ENCODE measurements around the gene FOLR3.
"Not testable (repeated sequence)": the region's sequence is repeated elsewhere in the genome, so short reads cannot be mapped to it uniquely, and the experiment has no call there.

Gene FOLR3

DNA sequence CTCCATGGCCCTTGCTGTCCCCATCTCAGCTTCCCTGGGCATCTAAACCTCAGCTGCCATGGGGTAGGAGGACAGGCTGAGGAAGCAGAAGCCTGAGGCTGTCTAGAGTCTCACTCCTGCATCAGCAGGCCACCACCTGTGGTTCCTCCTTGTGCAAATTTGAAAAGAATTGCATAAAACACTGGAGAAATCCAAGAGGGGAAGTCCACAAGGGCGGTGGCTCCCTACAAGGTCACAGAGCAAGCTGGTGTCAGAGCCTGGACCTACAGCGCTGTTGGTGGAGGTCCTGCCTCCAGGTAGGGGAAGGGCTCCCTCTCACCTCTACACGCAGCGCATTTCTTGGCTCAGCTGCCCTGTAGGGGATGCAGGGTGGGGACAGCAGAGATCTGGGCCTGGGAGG lies at the start of gene FOLR3:
FOLR3 (plus strand) TSS at position 253 of the 400 bp plus-strand sequence. CDS start 228 bp downstream, outside the sequence.
- DNase-seq: not testable (repeated sequence)

- DNase-seq: no peak
Measured at GRCh38 chr11:72088076-72088808, 47.3 kb upstream of the FOLR3 start.

- peak; percentile 65 for DNase-seq
Measured at GRCh38 chr11:72091292-72091691, 44.2 kb upstream of the FOLR3 start.

DNA sequence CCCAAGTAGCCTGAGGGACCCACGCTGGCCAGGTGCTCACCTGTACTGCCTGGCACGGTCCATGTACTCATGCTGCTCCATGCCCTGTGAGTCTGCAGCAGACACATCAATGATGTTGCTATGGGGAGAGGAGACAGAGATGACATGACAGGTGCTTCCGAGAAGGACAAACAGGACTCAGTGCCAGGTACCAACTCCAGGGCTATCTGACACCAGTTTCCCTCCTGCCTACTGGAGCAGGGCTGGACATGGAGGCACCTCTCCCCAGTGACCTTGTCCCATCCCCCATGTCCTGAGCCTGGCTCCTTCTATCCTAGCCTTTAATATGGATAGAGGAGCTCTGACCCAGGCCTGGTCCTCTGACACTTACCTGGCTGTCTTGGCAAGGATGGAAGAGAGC lies 36.8 kb upstream of the FOLR3 start:
- DNase-seq: no peak

DNA sequence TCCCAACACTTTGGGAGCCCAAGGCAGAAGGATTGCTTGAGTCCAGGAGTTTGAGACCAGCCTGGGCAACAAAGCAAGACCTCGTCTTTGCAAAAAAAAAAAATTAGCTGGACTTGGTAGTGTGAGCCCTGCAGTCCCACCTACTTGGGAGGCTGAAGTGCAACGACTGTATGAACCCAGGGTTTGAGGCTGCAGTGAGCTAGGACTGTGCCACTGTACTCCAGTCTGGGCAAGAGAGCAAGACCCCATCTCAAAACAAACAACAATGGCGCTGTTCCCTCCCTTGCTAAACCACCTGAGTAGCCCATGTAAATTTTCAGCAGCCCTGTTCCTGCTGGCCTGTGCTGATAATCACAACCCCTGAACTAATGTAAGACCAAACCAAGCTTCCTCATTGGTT lies 35.5 kb upstream of the FOLR3 start:
- no peak for DNase-seq

GRCh38 chr11:72100462-72100861 lies 35.1 kb upstream of the FOLR3 start:
- DNase-seq: no peak

DNA sequence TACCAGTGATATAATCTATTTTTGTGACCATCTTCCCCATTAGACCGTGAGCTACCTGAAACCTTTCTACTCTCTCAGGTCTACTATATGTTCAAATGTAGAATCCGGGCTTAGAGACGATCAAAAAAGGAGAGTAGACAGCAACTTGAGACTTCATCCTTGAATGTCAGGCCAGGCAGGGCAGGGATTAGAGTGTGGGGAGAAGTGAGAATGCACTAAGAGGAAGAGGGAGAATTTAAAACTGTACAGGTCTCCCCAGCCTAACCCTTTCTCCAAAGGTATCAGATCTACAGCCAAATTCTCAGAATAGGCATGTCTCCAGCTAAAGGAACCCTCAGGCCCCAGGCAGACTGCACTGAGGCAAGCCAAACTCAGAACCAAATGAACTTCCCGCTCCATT lies 33.4 kb upstream of the FOLR3 start:
- no peak for DNase-seq

GRCh38 chr11:72102631-72102945 lies 32.9 kb upstream of the FOLR3 start:
- no peak for DNase-seq

GRCh38 chr11:72102946-72103753 lies 32.4 kb upstream of the FOLR3 start, which contains the start of gene LAMTOR1:
LAMTOR1 (minus strand) TSS chr11:72103297; CDS start chr11:72103224, 73 bp downstream.
- DNase-seq: peak; percentile 100

DNA sequence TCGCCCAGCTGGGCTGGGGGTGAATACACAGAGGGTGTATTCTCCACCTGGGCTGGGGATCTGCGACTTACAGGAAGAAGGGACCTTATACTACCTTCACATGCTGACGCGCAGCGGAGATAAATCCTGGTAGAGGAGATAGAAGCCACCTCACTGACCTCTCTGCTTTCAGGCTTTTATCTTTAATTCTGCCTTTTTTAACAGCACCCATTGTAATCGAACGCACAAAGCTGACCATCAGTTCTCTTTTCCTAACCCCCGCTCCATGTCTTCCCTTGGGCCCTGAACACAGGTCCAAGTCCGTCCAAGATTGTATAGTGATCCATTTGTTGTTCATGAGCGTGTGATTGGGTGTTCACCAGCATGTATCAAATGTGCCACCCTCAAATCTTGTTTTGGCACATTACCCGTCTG lies 31.8 kb upstream of the FOLR3 start:
- no peak for DNase-seq

- DNase-seq: no peak
Measured at GRCh38 chr11:72105888-72106287, 29.6 kb upstream of the FOLR3 start, which contains the start of gene TOMT. TOMT (plus strand) TSS chr11:72105924; CDS start chr11:72105952, 28 bp downstream.

DNA sequence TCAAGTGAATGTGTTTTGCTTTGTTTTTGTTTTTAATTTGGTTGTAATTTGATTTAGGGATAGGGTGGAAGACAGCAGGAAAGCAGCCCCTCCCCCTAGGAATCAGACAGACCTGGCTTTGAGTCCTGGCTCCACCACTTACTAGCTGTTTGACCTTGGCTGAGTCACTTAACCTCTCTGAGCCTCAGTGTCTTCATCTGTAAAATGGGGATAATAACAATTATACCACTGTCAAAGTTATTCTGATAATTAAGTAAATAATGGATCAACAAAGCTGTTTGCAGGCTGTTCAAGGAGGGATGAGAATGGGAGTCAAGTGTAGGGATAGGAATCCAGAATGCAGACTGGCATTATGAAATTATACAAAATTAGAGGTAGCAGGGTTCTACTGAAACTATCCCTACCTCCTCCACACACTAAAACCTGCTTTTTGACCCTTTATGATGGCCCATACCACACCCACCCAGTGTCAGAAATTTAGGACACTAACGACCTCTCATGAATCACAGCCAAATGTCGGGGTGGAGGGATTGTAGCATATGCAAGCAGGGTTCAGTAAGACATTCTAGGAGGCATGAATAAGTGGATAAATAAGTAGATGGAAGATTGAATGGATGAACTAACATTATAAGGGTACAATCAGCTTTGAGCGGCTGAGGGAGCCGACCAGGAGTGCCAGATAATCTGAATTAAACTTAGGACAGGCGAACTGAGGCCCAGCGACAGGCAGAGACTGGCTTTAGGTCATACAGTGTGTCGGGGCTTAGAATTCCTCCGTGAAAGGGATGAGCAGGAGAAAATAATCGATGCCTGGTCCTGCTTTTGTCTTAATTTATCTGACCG lies 24.0 kb upstream of the FOLR3 start:
- peak; percentile 4 for DNase-seq

GRCh38 chr11:72112143-72112977 lies 23.2 kb upstream of the FOLR3 start, which contains the start of gene ANAPC15:
ANAPC15 (minus strand) TSS chr11:72112695; CDS start chr11:72111276, 1,419 bp downstream.
- DNase-seq: peak; percentile 100

DNA sequence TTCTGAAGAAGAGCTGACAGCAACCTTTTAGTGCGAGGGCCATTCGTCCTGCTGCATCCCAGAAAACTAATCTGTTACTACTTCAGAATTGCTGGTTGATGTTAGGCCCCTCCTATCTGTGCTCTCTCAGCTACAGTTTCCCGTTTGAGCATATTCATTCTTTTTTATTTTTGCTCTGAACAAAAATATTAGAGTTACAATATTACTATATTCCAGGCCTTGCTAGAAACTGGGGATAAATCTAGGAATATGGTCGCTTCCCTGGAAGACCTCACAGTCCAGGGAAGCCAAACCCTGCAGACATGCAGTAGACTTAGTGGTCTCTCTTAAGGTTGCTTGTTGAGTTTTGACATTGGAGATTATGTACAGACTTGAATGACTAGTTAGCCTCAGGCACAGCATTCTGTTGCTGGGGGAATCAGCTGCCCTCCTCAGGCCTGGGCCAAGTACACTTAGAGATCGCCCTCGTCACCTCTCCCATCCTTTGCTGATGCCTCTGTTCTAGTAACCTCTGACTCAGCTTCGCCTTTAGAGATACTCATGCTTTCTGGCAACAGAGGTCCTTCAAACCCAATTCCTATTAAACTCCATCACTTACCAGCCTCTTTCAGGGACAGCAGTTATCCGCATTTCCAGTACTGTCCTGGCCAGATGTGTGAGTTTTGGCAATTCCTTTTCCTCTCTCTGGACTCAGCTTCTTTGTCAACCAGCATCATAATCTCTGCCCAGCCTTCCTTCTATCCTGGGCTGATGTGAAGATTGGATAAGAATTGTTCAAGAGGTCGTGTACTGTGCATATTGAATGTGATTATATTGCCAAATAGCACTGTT lies 22.3 kb upstream of the FOLR3 start:
- no peak for DNase-seq

DNA sequence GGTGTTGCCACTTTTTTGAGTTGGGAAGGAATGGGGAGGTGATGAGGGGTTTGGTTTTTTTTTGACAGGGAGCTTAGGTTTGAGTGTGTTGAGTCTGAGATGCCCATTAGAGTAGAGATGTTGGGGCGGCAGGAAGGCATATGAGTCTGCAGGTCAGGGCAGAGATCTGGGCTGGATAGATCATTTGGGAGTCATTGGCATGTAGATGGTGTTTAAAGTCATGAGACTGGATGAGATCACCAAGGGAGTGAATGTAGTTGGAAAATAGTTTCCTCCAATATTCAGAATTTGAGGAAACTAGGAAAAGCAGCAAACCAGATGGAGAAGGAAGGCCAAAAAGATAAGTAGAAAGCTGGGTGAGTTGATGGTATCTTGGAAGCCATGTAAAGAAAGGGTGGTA lies 21.0 kb upstream of the FOLR3 start:
- no peak for DNase-seq

- no peak for DNase-seq
Measured at GRCh38 chr11:72116019-72116755, 19.3 kb upstream of the FOLR3 start.

DNA sequence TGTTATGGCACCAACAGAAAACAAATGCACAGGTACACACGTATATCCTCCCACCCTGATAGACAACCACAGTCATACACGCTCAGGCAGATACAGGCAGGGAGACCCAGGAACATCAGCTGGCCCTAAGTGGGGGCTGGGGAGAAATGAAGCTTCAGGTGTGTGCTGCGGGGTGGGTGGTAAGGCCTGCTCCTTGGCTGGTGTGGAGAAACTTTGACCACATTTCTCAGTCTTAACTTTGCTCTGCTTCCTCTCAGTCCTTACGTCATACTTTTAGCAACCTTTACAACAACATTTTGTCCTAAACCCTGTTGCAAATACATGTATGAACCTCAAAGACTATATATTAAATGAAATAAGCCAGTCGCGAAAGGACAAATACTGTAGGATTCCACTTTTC lies 16.3 kb upstream of the FOLR3 start:
- no peak for DNase-seq

DNA sequence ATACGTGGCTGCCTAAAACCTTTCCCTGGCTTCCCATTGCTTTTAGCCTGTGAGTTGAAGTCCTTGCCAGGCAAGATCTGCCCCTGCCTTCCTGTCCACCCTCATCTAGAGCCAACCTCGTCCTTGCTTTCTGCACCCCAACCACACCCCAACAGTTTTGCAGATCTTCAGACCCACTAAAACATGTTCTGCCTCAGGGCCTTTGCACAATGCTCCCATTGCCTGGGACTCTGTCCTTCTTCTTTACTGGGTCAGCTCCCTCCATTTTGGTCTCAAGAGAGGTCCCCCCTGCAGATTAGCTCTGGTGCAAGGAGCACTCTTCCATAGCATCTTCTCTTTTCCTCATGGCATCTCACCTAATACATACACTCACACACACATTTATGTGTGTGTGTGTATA lies 14.6 kb upstream of the FOLR3 start:
- no peak for DNase-seq

DNA sequence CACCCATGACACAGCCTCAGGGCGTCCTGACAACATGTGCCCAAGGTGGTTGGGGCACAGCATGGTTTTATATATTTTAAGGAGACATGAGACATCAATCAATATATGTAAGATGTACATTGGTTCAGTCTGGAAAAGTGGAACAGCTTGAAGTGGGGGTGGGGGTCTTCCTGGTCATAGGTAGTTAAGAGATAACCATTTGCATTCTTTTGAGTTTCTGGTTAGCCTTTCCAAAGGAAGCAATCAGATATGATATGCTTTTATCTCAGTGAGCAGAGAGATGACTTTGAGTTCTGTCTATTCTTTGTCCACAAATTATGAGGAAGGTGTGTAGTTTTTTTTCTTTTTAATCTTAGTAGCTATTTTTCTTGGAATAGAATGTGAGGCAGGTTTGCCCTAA lies 12.9 kb upstream of the FOLR3 start:
- DNase-seq: no peak

DNA sequence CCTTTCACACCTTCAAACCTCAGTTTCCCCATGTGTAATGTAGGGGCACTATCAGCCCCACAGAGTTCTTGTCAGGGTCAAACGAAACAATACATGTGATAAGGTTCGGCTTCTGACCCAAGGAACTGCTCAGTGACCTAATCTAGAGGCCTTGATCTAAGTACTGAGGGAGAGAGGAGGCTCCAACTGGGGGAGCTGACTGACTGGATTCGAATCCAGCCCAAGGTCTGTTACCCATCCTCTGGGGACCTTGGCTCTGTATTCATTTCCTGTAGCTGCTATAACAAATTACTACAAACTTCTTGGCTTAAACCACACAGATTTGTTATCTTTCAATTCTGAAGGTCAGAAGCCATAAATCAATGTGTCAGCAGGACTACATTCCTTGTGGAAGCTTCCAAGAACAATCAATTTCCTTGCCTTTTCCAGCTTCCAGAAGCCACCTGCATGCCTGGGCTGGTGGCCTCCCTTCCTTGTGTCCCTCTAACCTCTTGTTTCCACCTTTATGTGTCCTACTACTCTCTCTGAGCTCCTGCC lies 12.3 kb upstream of the FOLR3 start:
- DNase-seq: no peak

All from COR-L47 (cell line).